Endothelial cell of hepatic sinusoid (primary cell): ENCODE data around the gene CNKSR3.

Experiments
- in situ Hi-C: cut with HindIII; loops from 2 replicates; pipeline ENCODE4 v1.10.0; 2017; ENCODE audit warnings: low sequenced_read_pairs

The CNKSR3 gene

DNA sequence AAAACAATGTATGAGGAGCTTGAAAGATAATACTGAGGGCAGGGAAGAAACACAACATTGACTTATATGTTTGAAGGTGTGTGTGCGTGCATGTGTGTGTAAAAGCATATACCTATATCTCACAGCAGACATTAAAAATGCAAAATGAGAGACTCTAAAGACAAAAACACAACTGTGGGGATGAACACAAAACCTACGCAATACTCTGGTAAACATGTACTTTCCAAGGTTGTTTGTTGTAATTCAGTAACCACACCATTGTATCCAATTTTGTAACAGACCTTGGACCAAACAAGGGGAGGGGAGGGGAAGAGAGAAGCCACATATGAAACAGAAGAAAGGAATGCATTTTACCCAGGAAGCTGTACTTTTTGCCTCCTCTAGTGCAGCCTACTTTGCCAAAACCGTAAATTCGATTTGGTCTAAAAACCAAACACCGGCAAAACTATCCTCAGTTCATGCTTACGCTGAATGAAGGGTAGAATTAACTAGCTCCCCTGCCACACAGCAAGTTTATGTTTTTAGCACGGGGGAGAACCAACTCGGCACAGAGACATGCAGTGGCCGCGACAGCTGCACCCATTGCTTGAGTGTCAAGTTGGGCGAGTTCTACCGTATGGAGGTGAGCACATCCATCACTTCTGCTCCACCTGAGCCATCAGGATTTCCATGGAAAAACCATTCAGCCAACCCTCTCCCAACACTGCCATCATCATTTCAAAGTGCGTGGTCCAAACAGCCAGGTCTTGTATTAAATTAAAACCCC lies 50.0 kb downstream of the CNKSR3 start:
- in situ Hi-C loops, result no loop called here

DNA sequence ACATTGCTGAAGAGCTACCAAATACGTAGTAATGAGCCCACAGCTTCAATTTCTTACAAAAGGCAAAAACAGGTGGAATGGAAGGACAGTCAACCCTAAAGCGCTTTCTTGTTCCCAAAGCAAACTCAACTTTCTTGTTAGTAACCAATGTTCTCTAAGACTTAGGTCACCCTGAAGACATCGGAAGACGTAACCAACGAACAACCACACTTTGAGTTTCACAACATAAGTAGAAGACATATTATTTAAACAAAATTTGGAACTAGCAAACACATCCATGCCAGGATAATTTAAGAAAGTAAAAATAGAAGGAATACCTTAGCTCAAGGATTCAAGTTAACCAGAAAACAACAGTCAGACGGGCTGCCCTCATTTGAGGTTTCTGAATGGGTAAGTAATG lies 51.0 kb downstream of the CNKSR3 start:
- in situ Hi-C loops, result no loop called here

DNA sequence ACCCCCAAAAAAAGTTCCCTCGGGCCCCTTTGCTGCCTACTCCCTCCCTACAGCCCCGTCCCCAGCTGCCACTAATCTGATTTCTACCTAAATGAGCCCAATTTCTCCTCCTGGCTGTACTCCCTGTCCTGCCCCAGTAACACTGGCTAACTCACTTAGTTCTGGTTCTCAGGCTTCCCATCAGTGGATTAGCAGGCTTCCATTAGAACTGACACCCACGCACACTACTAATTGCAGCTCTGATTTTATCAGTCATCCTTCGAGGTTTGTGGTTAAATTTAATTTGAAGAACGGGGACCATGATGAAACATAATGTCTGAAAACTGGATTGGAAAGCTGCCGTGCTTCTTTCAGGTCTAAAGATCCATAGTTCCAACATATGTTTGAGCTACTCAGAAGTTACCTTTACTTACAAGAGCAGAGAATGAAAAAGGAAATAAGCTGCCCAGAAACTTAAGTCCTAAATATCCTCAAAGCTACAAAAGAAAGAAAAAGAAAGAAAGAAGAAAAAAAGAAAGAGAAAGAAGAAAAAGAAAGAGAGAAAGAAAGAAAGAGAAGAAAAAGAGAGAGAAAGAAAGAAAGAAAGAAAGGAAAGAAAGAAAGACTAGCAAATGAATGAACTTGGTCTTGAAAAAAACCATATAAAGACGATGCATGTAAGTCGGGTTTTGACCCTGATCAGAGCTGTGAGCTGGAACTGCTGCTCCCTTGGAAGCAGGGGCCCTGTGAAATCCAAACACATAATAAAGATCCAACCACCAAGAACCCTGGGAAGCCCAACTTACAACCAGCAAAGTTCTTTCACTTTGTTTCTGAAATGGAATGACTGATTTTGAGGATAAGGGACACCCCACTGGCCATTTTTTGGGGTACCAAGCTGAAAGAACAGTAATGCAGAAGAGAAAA lies 51.7 kb downstream of the CNKSR3 start:
- in situ Hi-C loops, result no loop called here

DNA sequence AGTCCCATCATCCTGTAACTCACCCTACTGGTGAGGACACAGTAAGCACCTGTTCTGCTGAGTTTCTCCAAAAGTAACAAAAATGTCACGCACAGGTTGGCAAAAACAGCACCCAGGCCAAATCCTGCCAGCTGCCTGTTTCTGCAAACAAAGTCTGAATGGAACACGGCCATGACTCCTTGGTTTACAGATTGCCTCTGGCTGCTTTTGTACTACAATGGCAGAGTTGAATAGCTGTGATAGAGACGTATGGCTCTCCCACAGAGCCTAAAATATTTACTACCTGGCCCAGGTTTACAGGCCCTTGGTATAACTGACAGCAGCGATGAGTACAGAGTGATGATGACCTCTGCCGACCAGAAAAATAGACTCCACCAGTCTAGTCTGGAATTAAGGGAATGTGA lies 52.6 kb downstream of the CNKSR3 start:
- in situ Hi-C loops, result no loop called here

DNA sequence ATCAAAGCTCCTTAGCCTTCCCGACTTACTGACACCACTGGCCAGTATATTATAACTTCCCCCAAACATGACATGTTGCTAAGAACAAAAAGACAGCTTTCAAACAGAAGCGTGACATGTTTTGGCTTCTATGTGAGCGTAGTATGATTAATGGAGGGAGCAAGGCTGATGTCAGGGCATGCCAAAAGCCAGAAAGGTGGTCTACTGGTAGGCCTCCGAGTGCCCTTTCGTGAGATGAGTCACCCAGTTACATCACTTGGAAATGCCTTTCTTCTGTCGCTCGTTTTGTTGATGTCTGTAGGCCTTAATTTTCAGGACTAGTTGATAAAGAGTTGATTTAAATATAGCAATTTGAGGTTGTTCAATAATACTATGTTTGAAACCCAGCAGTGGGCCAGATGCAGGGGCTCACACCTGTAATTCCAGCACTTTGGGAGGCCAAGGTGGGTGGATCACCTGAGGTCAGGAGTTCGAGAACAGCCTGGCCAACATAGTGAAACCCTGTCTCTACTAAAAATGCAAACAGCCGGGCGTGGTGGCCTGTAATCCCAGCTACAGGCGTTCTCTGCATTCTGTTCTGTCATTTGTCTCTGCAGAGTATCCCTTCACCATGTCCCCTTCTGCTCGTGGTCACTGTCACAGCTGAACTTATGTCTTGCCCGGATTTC lies 53.3 kb downstream of the CNKSR3 start:
- in situ Hi-C loops, result no loop called here

DNA sequence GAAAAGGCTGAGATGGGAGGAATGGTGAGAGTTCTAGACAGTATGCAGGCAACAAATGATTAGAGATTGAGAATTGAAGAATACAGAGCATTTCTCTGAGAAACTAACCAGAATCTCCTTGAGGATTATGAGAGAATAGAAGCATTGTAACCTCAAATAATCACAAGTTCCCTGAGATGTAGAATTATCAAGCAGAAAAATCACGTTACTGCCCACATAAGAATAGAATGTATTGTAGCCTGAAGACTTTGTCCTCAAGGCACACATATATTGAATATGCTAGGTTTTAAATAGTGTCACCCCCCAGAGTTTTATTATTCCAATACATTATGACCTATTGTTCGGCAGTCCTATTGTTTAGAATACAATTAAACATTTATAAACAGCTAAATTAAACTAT lies 57.2 kb downstream of the CNKSR3 start:
- in situ Hi-C loops, result no loop called here

DNA sequence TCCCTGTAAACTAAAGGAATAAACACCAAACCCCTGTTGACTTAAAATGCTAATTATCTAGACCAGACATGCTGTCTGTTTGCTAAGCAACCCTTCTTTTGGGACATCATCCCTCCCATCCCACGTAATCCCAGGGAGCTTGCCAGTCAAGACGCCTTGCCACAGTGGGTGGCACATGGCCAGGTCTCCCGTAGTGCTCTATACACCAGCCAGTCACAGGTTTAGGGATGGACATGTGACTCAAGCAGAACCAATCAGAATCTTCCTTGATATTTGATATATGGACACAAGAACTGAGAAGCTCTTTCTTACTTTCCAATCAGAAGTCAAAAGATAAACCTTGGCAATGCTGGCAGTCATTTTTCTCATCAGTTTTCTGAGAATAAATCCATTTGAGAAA lies 60.0 kb downstream of the CNKSR3 start:
- in situ Hi-C loops, result no loop called here

DNA sequence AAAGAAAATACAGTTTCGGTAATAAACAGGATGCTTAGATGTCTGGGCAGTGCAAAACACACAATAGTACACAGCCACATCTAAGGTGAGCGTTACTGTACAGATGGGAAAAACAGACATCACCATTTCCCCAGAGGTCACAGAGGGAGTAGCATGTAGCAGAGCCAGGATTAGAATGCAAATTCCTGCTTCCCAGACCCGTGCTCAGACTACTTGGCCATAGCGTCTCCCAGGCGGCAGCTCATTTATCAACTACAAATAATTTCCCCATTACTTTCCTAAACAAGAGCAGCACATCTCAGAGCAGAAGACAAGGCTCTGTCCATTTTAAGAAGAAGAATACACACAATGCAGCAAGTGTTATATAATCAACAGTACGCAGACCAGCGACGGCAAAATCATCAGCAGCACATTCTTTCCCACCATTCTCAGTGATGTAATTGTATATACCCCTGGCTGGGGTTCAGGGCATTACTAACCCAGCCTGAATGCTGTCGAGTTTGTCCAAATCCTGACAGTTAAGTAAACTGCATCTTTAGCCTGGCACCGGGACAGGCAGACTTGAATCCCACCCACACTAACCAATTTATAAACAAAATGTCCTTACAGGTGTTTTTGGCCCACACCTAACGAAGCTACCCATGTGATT lies 61.9 kb downstream of the CNKSR3 start:
- in situ Hi-C loops, result no loop called here

DNA sequence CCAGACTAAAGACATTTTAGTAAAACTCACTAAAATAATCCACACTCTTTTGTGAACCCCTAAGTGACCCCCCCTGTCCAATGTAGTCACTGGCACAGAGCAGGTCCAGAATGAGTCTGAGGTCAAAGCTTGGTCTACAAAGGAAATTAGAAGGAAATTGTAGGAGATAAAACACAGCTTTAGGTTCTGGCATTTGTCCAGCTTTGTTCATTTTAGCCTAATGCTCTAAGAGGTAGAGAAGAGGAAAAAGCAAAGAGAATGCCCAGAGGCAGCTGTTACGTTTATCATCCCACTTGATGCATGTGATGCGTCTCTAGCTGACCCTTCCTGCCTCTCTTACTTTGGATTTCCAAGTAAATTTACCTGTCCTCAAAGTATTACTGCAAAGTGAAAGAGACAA lies 62.5 kb downstream of the CNKSR3 start:
- in situ Hi-C loops, result no loop called here

DNA sequence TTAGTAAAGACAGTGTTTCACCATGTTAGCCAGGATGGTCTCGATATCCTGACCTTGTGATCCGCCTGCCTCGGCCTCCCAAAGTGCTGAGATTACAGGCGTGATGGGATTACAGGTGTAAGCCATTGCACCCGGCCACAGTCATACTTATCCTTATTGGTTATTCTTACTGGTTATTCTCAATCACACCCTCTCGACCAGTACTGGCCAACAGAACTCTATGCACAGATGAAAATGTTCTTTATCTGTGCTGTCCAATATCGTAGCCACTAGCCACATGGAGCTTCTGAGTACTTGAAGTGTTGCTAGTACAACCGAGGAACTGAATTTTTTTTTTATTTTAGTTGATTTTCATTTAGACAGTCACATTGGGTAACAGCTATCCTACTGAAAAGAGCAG lies 63.5 kb downstream of the CNKSR3 start:
- in situ Hi-C loops, result no loop called here

DNA sequence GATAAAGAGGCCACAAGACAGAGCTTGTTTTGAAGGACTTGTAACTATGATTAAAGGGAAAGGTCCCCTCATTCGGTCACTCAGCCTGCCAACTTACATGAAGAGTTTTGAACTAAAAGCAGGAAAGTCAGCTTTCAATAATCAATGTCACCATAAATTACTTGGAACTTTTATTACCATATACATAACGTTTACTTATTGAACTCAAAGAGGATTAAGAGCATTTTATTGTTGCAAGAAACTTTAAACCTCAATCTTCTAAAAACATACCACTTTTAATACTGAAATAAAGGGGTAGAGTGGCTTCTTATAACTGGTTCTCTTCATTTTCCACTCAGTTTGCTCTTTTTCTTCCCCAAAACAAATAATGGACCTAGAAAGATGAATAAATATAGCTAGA lies 65.1 kb downstream of the CNKSR3 start:
- in situ Hi-C loops, result no loop called here

DNA sequence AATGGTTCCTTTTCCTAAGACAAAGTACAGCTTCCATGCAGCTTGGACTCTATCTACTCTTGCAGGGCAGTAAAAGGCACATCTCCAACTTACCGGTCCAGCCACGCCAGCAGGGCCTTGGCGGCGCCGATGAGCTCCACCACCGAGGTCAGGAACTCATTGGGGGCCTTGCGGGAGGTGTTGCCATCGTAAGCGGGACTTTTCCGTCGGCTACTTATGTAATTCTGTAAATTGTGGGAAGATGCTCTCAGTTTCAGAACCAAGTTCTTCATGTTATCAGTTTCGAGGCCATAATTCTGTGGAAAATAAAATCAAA lies 68.5 kb downstream of the CNKSR3 start:
- in situ Hi-C loops, result no loop called here

DNA sequence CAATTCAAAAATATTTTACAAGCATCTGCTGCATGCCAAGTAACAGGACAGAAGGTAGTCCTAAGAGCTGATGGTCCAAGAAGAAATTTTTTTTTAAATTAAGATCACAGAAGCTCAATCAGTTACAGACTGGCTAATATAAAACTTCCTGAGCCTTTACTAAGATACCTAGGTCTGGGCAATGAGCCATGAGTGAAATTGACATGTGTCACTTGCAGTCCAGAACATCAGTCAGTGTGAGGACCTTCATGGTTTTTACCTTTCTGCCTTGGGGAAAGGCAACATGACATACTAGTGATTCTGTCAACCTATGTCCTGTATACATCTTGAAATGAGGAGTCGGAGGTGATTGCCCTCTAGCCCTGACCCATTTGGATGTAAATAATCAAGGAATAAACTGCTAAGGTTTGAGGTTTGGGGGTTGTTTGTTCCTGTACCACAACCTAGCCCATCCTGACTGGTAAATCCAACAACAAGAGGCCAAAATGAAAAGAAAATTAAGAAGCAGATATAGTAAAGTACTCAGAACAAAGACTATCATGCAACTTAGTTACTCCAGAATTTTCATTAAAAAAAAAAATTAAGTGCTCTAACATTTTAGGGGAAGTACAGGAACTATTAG lies 70.0 kb downstream of the CNKSR3 start:
- in situ Hi-C loops, result no loop called here

DNA sequence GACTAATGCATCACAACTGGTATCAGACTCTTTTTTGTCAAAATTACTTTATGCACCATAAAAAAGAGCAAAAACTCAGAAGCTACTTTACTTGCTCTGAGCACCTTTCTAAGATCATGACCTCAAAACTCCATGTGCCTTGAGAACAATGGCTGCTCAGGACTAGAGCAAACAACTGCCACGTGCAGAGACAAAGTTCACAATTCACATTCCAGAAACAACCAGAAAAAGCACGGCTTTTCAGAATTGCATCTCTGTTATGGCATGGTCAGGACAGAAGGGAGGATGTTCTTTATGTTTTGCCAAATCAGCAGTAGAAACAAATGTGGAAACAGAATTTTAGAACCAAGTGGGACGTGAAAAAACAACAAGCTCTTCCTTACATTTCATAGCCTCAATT lies 70.5 kb downstream of the CNKSR3 start:
- in situ Hi-C loops, result no loop called here

DNA sequence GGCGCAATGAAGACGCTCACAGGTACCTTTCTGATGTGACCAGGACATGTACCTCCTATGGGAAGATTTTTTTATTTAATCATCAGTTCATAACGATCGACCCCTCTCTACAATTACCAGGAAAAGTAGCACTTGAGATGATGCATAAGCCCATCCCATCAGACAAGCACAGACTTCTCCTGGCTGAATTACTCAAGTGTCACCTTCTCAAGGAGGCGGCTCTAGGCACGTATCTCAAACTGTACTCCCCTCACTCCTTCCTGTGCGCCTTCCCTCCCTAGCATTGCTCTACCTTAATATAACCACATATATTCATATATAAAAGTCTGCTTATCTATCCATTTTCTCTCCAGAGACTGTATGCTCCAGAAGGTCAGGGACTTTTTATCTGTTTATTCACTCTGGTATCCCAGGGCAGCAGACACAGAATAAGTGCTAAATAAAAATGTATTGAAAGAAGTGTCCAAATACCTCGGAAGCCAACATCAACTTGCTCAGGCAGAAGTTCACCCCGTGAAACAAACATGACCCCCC lies 71.5 kb downstream of the CNKSR3 start:
- in situ Hi-C loops, result no loop called here

DNA sequence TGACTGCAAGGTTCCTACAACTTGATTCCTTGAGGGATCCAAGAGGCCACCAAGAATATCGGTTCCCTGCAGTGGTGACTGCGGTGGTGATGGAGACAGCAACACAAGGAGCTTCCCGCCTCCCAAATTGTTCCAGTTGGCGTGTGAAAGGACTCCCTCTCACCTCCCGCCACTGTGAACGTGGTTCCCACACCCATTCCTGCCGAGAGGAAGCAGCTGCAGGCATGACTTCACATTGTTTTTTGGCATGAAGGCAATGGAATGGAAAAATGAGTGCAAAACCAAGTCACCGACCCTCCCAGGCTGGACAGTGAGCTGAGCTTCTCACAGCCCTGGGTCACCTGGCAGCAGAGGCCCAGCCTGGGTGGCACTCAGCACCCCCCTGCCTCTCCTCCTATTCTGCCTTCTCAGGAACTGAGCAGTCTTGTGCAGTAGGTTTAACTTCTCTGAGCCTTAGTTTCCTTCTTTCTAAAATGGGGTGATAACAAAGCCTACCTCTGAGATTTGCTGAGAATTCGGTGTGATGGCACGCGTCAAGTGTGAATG lies 75.0 kb downstream of the CNKSR3 start:
- in situ Hi-C loops, result no loop called here

DNA sequence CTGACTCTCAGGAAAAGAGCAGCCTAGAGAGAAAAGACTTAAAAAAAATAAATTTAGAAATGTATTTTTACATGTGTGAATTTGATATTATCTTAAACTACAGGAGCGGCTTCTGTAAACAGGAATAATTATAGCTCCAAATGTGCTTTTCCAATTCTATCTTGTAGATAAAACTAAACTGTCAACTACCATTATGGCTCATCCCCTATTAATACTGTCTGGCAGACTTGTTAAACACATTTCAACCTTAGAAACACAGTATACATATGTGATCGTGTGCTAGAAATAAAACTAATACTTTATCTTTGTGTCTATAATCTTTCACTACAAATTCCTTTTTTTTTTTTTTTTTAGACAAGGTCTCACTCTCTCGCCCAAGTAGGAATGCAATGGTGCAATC lies 75.8 kb downstream of the CNKSR3 start:
- in situ Hi-C loops, result no loop called here

DNA sequence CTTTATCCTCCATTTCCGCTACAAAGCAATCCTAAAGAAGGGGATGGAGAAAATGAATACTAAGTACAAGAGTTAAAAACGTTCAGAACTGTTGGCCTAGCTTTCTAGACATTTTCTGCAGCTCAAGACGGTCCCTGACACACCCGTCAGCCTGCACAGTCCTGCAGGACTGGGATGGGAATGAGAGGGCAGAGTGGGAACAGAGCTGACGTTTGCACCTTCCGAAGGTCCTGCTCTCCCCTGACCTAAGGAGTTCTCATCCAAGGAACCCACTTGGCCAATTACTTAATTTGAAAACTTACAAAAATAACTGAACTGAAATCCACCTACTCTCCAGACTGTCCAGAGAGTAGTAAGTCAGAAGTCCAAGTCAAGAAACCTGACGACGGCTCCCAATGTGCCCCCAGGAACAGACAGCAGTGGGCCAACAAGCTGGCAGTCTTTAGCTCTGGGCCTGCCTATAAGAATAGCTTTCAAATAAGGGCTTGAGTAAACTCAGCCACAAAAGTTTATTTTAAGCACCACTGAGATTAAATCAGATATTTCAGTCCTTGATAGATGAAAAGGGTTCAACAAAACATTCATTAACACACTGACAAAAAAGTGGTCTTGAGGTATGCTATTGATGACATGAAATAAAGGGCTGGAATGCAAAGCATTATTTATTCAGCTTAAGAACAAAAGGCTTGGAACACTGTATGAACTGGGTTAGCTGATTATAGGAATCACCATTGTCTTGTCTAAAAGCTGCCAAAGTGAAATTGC lies 76.8 kb downstream of the CNKSR3 start:
- in situ Hi-C loops, result no loop called here
